Measurements from ENCODE around the gene ECHDC1.
A peak's percentile ranks its signal among the peaks of the same experiment; 100 is the strongest.
"Not testable (repeated sequence)": the region's sequence is repeated elsewhere in the genome, so short reads cannot be mapped to it uniquely, and the experiment has no call there.

ECHDC1 gene

DNA sequence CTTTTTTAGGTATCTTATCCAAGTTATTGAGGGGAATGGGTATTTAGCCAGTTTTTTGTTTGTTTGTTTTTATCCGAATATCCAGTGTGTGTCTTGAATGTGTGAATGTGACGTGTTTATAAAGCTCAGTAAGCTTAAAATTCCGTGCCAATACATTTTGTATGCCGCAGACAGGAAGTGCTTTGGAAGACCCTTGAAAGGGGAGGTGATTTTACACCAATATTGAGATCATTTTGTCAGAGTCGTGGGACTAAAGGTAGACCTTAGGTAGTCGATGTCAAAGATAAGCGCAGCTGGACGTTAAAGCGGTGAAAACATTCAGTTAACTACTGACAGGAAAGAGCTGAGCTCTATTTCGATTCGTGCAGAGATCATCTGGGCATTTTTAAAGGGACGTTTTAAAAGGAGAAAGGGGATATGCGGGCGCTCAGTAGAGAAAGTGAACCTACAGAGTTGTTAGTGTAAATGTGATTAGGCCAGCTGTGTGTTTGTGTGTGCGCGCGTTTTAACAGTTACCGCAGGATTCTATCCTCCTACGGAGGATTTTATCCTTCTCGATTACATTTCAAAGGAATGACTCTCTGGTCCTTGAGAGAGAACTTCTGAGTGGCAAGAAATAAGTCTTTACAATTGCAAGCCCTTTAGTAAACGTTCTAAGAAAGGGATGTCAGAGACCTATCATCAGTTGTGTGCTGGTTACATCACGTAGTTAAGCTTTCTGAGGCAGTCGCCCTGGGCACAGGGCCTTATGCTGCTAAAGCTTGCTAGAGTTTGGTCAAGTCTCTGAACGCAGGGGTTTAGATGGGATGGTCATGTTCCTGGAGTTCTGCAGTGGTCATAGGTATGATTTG, 625 bp upstream of the ECHDC1 start:
- TF ChIP-seq POU2F2 (IDR thresholded peaks at IDR 0.05; ENCODE audit: low read depth, low read length) = no peak
- peak; percentile 35; the same call in 1 of the 2 replicates for TF ChIP-seq SPI1 (IDR thresholded peaks at IDR 0.05; ENCODE audit: low read depth, low read length)
- peak; percentile 43 for FAIRE-seq
- no peak for DNase-seq (ENCODE audit: insufficient read length, low spot score)

DNA sequence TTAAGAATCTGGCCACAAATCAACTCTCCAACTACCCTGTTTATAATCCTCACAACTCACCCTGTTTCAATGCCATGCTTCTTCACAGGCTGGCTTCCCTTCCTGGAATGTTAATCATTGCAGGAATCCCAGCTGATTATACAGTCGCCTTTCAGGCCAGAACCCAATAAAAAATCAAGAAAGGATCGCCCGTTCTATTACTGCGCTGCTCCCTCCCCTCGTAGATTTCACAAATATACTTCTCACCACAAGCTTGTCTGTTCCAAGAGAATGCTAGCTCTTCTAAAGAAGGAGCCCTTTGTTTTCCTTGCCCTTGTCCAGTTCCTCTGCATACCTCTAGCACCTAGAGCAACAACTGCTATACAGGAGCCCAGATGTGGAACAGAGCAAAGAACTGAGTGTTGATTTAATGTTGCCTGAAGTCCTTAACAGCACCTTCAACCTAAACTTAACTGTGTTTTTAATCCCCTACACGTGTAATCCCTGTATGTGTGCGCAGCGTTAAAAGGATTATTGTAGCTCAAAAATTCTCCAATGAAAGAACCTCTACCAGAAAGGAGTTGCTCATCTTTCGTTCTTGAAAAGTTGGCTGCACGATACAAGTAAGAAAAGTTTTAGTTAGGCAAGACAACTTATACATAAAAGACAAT, 988 bp downstream of the ECHDC1 start:
- DNase-seq (ENCODE audit: insufficient read length, low spot score) (no peak), FAIRE-seq (peak; percentile 43)
- TF ChIP-seq TAF1 (IDR thresholded peaks at IDR 0.05; ENCODE audit: low read depth, low read length) (no peak), POU2F2 (IDR thresholded peaks at IDR 0.05; ENCODE audit: low read depth, low read length) (no peak), PAX5 (IDR thresholded peaks at IDR 0.05; ENCODE audit: insufficient read depth, low read length, severe bottlenecking) (no peak), POLR2A (IDR thresholded peaks at IDR 0.05; ENCODE audit: low read depth, low read length) (no peak), SPI1 (IDR thresholded peaks at IDR 0.05; ENCODE audit: low read depth, low read length) (no peak), POLR2AphosphoS5 (IDR thresholded peaks at IDR 0.05; ENCODE audit: low read depth, low read length) (no peak)

DNA sequence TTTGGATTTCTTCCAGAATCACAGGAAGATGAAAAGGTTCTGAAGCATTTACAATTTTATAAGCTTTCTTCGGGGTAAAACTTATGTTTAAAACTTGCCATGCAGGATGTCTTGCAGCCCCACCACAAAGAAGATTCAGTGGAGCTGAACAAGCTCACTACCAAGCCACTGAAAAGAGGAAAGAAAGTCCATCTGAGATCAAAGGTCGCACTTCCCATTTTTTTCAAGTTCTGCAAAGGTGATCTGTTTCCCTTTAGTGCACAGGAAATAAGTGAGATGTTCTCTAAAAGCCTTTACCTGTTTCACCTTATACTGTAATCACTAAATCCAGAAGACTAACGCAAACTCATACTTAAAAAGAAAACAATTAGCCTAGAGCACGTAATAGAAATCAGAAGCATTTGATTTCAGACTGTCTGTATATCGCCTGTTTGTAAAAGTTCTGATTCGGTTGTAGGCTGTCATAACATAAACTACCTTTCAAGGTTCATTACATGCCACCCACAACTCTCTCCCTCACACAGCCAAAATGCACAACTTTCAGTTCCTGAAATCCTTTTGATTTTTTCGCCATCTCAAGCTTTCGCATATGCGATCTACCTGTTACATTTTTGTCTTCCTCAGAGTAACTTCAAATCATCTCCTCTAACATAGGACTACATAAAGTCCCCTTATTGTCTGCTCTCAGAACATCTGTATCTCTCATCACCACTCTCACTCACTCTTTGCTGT, 1.8 kb downstream of the ECHDC1 start:
- TF ChIP-seq TAF1 (IDR thresholded peaks at IDR 0.05; ENCODE audit: low read depth, low read length) (no peak), POLR2A (IDR thresholded peaks at IDR 0.05; ENCODE audit: low read depth, low read length) (no peak), POLR2AphosphoS5 (IDR thresholded peaks at IDR 0.05; ENCODE audit: low read depth, low read length) (no peak), SPI1 (IDR thresholded peaks at IDR 0.05; ENCODE audit: low read depth, low read length) (peak; percentile 92), POU2F2 (IDR thresholded peaks at IDR 0.05; ENCODE audit: low read depth, low read length) (no peak), PAX5 (IDR thresholded peaks at IDR 0.05; ENCODE audit: insufficient read depth, low read length, severe bottlenecking) (no peak)
- DNase-seq (ENCODE audit: insufficient read length, low spot score) (no peak), FAIRE-seq (peak; percentile 63)

DNA sequence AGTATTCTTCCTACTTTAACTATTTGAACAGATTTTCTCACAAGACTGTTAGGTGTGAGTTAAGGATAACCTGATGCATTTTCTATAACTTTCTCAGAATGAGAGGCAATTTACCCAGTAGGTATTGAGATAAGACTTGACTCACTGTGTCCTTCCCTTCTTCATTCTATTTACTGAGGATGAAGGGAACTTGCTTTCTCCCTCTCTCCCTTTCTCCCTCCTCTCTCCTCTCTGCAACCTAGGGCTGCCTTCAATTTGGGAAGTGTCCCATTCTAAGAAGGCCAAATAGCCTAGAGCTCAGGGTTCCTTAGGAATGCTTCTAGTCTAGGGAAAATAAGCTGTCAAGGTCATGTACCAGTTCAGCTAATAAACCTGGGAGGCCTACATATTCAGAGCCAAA, 3.2 kb downstream of the ECHDC1 start:
- no peak for DNase-seq (ENCODE audit: insufficient read length, low spot score)
- no peak for TF ChIP-seq POU2F2 (IDR thresholded peaks at IDR 0.05; ENCODE audit: low read depth, low read length)
- TF ChIP-seq POLR2AphosphoS5 (IDR thresholded peaks at IDR 0.05; ENCODE audit: low read depth, low read length) = no peak
- no peak for TF ChIP-seq POLR2A (IDR thresholded peaks at IDR 0.05; ENCODE audit: low read depth, low read length)
- no peak for TF ChIP-seq TAF1 (IDR thresholded peaks at IDR 0.05; ENCODE audit: low read depth, low read length)
- TF ChIP-seq SPI1 (IDR thresholded peaks at IDR 0.05; ENCODE audit: low read depth, low read length) = no peak
- TF ChIP-seq PAX5 (IDR thresholded peaks at IDR 0.05; ENCODE audit: insufficient read depth, low read length, severe bottlenecking) = no peak
- FAIRE-seq = no peak

DNA sequence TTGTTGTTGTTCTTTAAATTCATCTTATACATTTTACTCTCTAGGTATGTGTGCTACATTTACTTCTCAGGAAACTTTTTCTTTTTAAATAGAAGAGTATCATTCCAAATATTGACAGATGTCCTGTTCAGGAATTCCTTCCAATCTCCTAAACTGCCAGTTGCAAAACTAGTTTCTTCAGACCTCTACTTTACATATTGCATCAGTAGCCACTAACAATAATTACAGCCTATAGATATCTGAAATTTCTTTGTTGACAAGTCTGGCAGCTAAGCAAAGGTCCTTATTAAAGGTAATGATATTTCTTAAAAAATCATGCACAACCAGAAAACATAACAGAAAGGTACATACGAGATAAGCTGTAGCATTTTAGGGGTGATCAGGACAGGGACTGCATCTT, 4.5 kb downstream of the ECHDC1 start:
- TF ChIP-seq POU2F2 (IDR thresholded peaks at IDR 0.05; ENCODE audit: low read depth, low read length) (no peak), TAF1 (IDR thresholded peaks at IDR 0.05; ENCODE audit: low read depth, low read length) (no peak), SPI1 (IDR thresholded peaks at IDR 0.05; ENCODE audit: low read depth, low read length) (no peak)
- FAIRE-seq (no peak), DNase-seq (ENCODE audit: insufficient read length, low spot score) (no peak)

DNA sequence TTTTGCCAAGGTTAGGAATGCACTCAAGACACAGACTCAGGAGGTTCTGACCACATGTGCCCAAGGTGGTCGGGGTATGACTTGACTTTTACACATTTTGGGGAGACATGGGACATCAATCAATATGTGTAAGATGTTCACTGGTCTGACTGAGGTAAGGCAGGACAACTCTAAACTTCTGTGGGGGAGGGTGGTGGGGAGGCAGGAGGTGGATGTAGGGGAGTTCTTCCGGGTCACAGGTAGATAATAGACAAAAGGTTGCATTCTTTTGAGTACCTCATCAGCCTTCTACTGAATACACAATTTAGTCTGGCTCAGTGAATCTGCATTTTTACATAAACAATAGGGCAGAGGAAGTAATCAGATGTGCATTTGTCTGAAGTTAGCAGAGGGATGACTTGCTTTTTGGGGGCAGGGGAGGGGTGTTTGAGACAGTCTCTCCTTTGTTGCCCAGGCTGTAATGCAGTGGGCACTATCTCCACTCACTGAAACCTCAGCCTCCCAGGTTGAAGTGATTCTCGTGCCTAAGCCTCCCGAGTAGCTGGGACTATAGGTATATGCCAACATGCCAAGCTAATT, 10.9 kb downstream of the ECHDC1 start:
- no peak for DNase-seq (ENCODE audit: insufficient read length, low spot score)
- TF ChIP-seq SPI1 (IDR thresholded peaks at IDR 0.05; ENCODE audit: low read depth, low read length) (no peak), POLR2A (IDR thresholded peaks at IDR 0.05; ENCODE audit: low read depth, low read length) (no peak), PAX5 (IDR thresholded peaks at IDR 0.05; ENCODE audit: insufficient read depth, low read length, severe bottlenecking) (no peak), TAF1 (IDR thresholded peaks at IDR 0.05; ENCODE audit: low read depth, low read length) (no peak), POU2F2 (IDR thresholded peaks at IDR 0.05; ENCODE audit: low read depth, low read length) (no peak), POLR2AphosphoS5 (IDR thresholded peaks at IDR 0.05; ENCODE audit: low read depth, low read length) (no peak)
- FAIRE-seq = peak; percentile 59

DNA sequence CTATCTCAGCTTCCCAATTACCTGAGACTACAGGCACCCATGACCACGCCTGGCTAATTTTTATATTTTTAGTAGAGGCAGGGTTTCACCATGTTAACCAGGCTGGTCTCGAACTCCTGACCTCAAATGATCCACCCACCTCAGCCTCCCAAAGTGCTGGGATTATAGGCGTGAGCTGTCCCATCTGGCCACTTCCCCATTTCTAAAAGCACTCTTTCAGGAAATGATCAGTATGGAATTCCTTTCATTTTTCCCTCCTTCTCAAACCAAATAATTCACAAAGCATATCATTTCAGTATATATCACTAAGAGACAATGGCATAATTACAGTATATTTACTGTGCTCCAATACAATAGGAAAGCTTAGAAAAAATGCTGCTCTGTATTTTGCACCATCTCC, 12.2 kb downstream of the ECHDC1 start:
- TF ChIP-seq SPI1 (IDR thresholded peaks at IDR 0.05; ENCODE audit: low read depth, low read length) = peak; percentile 42; the same call in 1 of the 2 replicates
- not testable (repeated sequence) for DNase-seq (ENCODE audit: insufficient read length, low spot score); FAIRE-seq

DNA sequence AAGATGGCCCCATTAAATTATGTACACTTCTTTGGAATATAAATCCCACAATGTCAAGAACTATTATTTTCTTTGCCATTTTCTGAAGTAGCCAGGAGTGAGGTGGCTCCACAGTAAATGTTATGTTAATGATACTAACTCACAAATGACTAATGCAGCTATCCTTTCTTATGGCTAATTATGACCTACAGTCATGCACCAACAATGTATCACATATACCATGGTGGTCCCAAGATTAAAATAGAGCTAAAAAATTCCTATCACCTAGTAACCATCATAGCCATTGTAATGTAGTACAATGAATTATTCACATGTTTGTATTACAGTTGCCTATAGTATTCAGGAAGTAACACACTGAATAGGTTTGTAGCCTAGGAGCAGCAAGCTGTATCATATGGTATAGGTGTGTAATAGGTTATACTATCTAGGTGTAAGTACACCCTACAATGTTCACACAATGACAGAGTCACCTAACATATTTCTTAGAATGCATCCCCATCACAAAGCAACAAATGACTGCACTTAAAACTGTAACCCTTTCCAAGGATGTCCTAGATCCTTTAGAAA, 15.3 kb downstream of the ECHDC1 start:
- FAIRE-seq = no peak
- no peak for TF ChIP-seq POLR2A (IDR thresholded peaks at IDR 0.05; ENCODE audit: low read depth, low read length)
- no peak for TF ChIP-seq POU2F2 (IDR thresholded peaks at IDR 0.05; ENCODE audit: low read depth, low read length)
- no peak for TF ChIP-seq PAX5 (IDR thresholded peaks at IDR 0.05; ENCODE audit: insufficient read depth, low read length, severe bottlenecking)
- no peak for TF ChIP-seq POLR2AphosphoS5 (IDR thresholded peaks at IDR 0.05; ENCODE audit: low read depth, low read length)
- no peak for TF ChIP-seq SPI1 (IDR thresholded peaks at IDR 0.05; ENCODE audit: low read depth, low read length)
- TF ChIP-seq TAF1 (IDR thresholded peaks at IDR 0.05; ENCODE audit: low read depth, low read length) = no peak
- DNase-seq (ENCODE audit: insufficient read length, low spot score) = no peak

DNA sequence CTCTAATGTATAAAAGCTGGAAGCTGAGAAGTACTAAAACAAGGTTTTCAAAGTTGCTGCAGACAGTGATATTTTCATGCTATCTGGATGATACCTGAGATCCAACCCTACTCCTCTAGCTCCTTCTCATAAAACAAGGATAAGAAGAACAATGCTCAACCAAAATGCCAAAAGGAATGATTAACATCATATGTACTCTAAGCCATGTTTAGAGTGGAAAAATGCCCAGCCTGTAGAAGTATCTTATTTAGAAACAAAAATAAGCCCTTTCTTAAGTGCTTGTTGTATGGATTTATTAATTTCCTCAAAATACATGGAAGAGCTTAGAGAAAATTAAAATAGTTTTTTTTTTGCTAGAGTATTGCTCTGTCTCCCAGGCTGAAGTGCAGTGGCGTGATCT, 23.7 kb downstream of the ECHDC1 start:
- DNase-seq (ENCODE audit: insufficient read length, low spot score) (no peak), FAIRE-seq (no peak)

More for the DNA sequence above, 23.7 kb downstream of the ECHDC1 start:
- no peak for TF ChIP-seq POU2F2 (IDR thresholded peaks at IDR 0.05; ENCODE audit: low read depth, low read length)
- TF ChIP-seq POLR2AphosphoS5 (IDR thresholded peaks at IDR 0.05; ENCODE audit: low read depth, low read length) = no peak
- TF ChIP-seq POLR2A (IDR thresholded peaks at IDR 0.05; ENCODE audit: low read depth, low read length) = no peak
- no peak for TF ChIP-seq SPI1 (IDR thresholded peaks at IDR 0.05; ENCODE audit: low read depth, low read length)
- no peak for TF ChIP-seq TAF1 (IDR thresholded peaks at IDR 0.05; ENCODE audit: low read depth, low read length)
- no peak for TF ChIP-seq PAX5 (IDR thresholded peaks at IDR 0.05; ENCODE audit: insufficient read depth, low read length, severe bottlenecking)

Data from GM12891 (cell line).